ENCODE measurements around the gene SLC4A2. TPM values are rescaled to one million over a fixed set of nuclear protein-coding genes. Genes with fewer than 3 reads are reported as not detected.

The SLC4A2 gene
- total and polyA plus RNA-seq, 7 donors, result 12.3 to 124 (median 84.6) TPM

GRCh38 chr7:151045262-151045661, 14.1 kb upstream of the SLC4A2 start:
- DNase-seq, result no peak
- Histone ChIP-seq H3K27ac (no peak overlapping the region), H3K36me3 (peaks cover 0 to 48% (median 16%) of the 10 kb centered on the region in 4 donors), H3K27me3 (peaks cover 0 to 3% (median 0%) of the 10 kb centered on the region in 3 donors), H3K4me1 (peaks cover 0 to 14% (median 9%) of the 10 kb centered on the region in 4 donors), H3K9me3 (no peaks in the 10 kb centered on the region), H3K4me3 (no peak overlapping the region)
- no peak for TF ChIP-seq POLR2A (IDR thresholded peaks at IDR 0.05)
- TF ChIP-seq EP300 (IDR thresholded peaks at IDR 0.05), result no peak
- no peak for TF ChIP-seq CTCF (IDR thresholded peaks at IDR 0.05)
- no peak for TF ChIP-seq POLR2AphosphoS5 (IDR thresholded peaks at IDR 0.05)
- WGBS, 2 donors, result 93 to 95% methylated on average over 11 of the region's 11 CpGs
- intact Hi-C loops (cut with DNase I), result no loop called here

GRCh38 chr7:151045967-151046366, 13.4 kb upstream of the SLC4A2 start:
- Histone ChIP-seq H3K27ac (no peak overlapping the region), H3K4me3 (no peak overlapping the region), H3K9me3 (no peaks in the 10 kb centered on the region), H3K36me3 (peaks cover 0 to 42% (median 16%) of the 10 kb centered on the region in 4 donors), H3K27me3 (peaks cover 0 to 10% (median 0%) of the 10 kb centered on the region in 3 donors), H3K4me1 (peaks cover 0 to 20% (median 13%) of the 10 kb centered on the region in 4 donors)
- no peak for DNase-seq
- TF ChIP-seq POLR2A (IDR thresholded peaks at IDR 0.05) (no peak), POLR2AphosphoS5 (IDR thresholded peaks at IDR 0.05) (no peak), EP300 (IDR thresholded peaks at IDR 0.05) (no peak), CTCF (IDR thresholded peaks at IDR 0.05) (no peak)
- intact Hi-C loops (cut with DNase I), result no loop called here
- WGBS, 2 donors, result 86 to 88% methylated on average over 9 of the region's 9 CpGs

- 61 to 65% methylated on average over 14 of the region's 14 CpGs for WGBS, 2 donors
- Histone ChIP-seq H3K4me3 (no peak overlapping the region), H3K27ac (no peak overlapping the region), H3K9me3 (no peaks in the 10 kb centered on the region), H3K4me1 (peaks cover 0 to 29% (median 19%) of the 10 kb centered on the region in 4 donors), H3K36me3 (peaks cover 0 to 33% (median 12%) of the 10 kb centered on the region in 4 donors), H3K27me3 (peaks cover 0 to 10% (median 0%) of the 10 kb centered on the region in 3 donors)
- DNase-seq, result no peak
- intact Hi-C loops (cut with DNase I), result no loop called here
- no peak for TF ChIP-seq EP300 (IDR thresholded peaks at IDR 0.05)
- TF ChIP-seq POLR2A (IDR thresholded peaks at IDR 0.05), result no peak
These were observed 12.5 kb upstream of the SLC4A2 start for GRCh38 chr7:151046603-151047573.

GRCh38 chr7:151047976-151048815, 11.2 kb upstream of the SLC4A2 start, which contains the start of gene ASIC3:
Gene ASIC3, plus strand, starts transcription at chr7:151048531. Its CDS starts 355 bp downstream, at chr7:151048886.
- no peak within 1 kb of the TSS for H3K27ac ChIP-seq
- H3K4me3 ChIP-seq, result no peak within 1 kb of the TSS
- TF ChIP-seq EP300 (IDR thresholded peaks at IDR 0.05) (no peak), POLR2AphosphoS5 (IDR thresholded peaks at IDR 0.05) (no peak), CTCF (IDR thresholded peaks at IDR 0.05) (no peak), POLR2A (IDR thresholded peaks at IDR 0.05) (no peak)
- H3K9me3 ChIP-seq, result no peaks in the 10 kb centered on the region
- WGBS, 2 donors, result 81 to 84% methylated on average over 22 of the region's 22 CpGs
- DNase-seq, result no peak
- H3K36me3 ChIP-seq, result peaks cover 0 to 23% (median 8%) of the 10 kb centered on the region in 4 donors
- intact Hi-C loops (cut with DNase I), result no loop called here
- H3K27me3 ChIP-seq, result peaks cover 0 to 10% (median 0%) of the 10 kb centered on the region in 3 donors
- H3K4me1 ChIP-seq, result peaks cover 0 to 29% (median 19%) of the 10 kb centered on the region in 4 donors
